H7 (cell line): ENCODE measurements around the gene MIR17HG. TPM values are rescaled to one million over a fixed set of nuclear protein-coding genes. Genes with fewer than 3 reads are reported as not detected.

ENCODE experiments used
- total RNA-seq: library from RNA; depleted of rRNA; stranded (reverse); fragments of >200 nt; shearing (Covaris generic); gene quantifications from 2 replicates; pipeline ENCODE4 v1.2.3, GENCODE V29; 2014; rRNA removed

MIR17HG gene
- total RNA-seq, 1 experiment from 2014 or later = 19.6 TPM

Other genes starting within 250 kb of the MIR17HG start
- 0.07 and 0.15 TPM in 2 replicates for gene GPC5, start 50.9 kb downstream of the MIR17HG start, total RNA-seq